ENCODE measurements around the gene FBXO21.
"Not testable (repeated sequence)": the region's sequence is repeated elsewhere in the genome, so short reads cannot be mapped to it uniquely, and the experiment has no call there.

The FBXO21 gene

DNA sequence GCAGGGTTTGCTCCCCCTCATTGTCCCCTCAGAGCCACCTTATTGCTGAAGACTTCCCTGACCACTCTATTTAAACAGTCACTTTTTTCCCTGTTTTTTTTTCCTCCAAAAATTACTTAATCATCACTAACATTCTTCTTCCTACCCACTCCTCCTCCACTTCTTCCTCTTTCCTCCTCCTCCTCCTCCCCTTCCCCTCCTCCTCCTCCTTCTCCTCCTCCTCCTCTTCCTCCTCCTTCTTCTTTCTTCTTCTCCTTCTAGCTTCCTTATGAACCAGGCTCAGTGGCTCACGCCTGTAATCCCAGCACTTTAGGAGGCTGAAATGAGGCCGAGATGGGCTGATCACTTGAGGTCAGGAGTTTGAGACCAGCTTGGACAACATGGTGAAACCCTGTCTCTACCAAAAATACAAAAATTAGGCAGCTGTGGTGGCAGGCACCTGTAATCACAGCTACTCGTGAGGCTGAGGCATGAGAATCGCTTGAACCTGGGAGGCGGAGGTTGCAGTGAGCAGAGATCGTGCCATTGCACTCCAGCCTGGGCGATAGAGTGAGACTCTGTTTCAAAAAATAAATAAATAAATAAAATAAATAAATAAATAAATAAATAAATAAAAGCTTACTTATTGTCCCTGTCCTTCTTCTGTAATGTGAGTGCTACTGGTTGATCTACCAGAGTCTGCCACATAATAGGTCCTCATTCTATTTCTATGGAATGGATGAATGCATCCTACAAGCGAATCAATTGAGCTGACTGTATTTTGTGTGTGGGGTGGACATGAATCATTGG, 9.9 kb upstream of the FBXO21 start:
- not testable (repeated sequence) for H3K27ac ChIP-seq (ENCODE audit: low read length); H3K4me1 ChIP-seq (ENCODE audit: control insufficient read depth in 1 of 2, insufficient read depth in 2 of 2, low read length in 2 of 2); H3K4me3 ChIP-seq (ENCODE audit: low read depth in 1 of 2, low read length in 2 of 2); H3K9me3 ChIP-seq (ENCODE audit: control insufficient read depth in 1 of 2, low read length in 2 of 2); H3K36me3 ChIP-seq (ENCODE audit: control insufficient read depth in 1 of 2, insufficient read depth in 2 of 2, low read length in 2 of 2); H3K27me3 ChIP-seq (ENCODE audit: low read depth, low read length)

DNA sequence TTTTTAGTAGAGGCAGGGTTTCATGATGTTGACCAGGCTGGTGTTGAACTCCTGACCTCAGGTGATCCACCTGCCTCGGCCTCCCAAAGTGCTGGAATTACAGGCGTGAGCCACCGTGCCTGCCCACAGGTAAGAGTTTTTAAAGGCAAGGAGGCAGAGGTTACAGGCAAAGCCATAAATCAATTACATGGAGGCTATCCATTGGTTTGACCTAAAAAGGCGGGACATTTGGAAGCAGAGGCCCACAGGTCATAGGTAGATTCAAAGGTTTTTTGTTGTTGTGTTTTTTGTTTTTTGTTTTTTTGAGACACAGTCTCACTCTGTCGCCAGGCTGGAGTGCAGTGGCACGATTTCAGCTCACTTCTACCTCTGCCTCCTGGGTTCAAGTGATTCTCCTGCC, 6.1 kb upstream of the FBXO21 start:
- H3K27ac ChIP-seq (ENCODE audit: low read length); H3K36me3 ChIP-seq (ENCODE audit: control insufficient read depth in 1 of 2, insufficient read depth in 2 of 2, low read length in 2 of 2); H3K9me3 ChIP-seq (ENCODE audit: control insufficient read depth in 1 of 2, low read length in 2 of 2); H3K4me3 ChIP-seq (ENCODE audit: low read depth in 1 of 2, low read length in 2 of 2); H3K4me1 ChIP-seq (ENCODE audit: control insufficient read depth in 1 of 2, insufficient read depth in 2 of 2, low read length in 2 of 2); H3K27me3 ChIP-seq (ENCODE audit: low read depth, low read length): not testable (repeated sequence)

GRCh38 chr12:117195027-117195426, 4.8 kb upstream of the FBXO21 start:
- not testable (repeated sequence) for H3K27ac ChIP-seq (ENCODE audit: low read length); H3K27me3 ChIP-seq (ENCODE audit: low read depth, low read length); H3K9me3 ChIP-seq (ENCODE audit: control insufficient read depth in 1 of 2, low read length in 2 of 2); H3K4me3 ChIP-seq (ENCODE audit: low read depth in 1 of 2, low read length in 2 of 2); H3K36me3 ChIP-seq (ENCODE audit: control insufficient read depth in 1 of 2, insufficient read depth in 2 of 2, low read length in 2 of 2); H3K4me1 ChIP-seq (ENCODE audit: control insufficient read depth in 1 of 2, insufficient read depth in 2 of 2, low read length in 2 of 2)

GRCh38 chr12:117193903-117194302, 3.6 kb upstream of the FBXO21 start:
- Histone ChIP-seq H3K9me3 (ENCODE audit: control insufficient read depth in 1 of 2, low read length in 2 of 2) (no peaks in the 10 kb centered on the region), H3K27me3 (ENCODE audit: low read depth, low read length) (no peaks in the 10 kb centered on the region), H3K27ac (ENCODE audit: low read length) (no peak overlapping the region), H3K4me1 (ENCODE audit: control insufficient read depth in 1 of 2, insufficient read depth in 2 of 2, low read length in 2 of 2) (peaks cover 0 to 13% of the 10 kb centered on the region in 2 donors), H3K36me3 (ENCODE audit: control insufficient read depth in 1 of 2, insufficient read depth in 2 of 2, low read length in 2 of 2) (no peaks in the 10 kb centered on the region), H3K4me3 (ENCODE audit: low read depth in 1 of 2, low read length in 2 of 2) (no peak overlapping the region)

- peaks cover 0 to 20% of the 10 kb centered on the region in 2 donors for H3K4me1 ChIP-seq (ENCODE audit: control insufficient read depth in 1 of 2, insufficient read depth in 2 of 2, low read length in 2 of 2)
- H3K4me3 ChIP-seq (ENCODE audit: low read depth in 1 of 2, low read length in 2 of 2); H3K27ac ChIP-seq (ENCODE audit: low read length); H3K9me3 ChIP-seq (ENCODE audit: control insufficient read depth in 1 of 2, low read length in 2 of 2); H3K36me3 ChIP-seq (ENCODE audit: control insufficient read depth in 1 of 2, insufficient read depth in 2 of 2, low read length in 2 of 2); H3K27me3 ChIP-seq (ENCODE audit: low read depth, low read length): not testable (repeated sequence)
These were observed 2.3 kb upstream of the FBXO21 start for GRCh38 chr12:117192581-117192980.

DNA sequence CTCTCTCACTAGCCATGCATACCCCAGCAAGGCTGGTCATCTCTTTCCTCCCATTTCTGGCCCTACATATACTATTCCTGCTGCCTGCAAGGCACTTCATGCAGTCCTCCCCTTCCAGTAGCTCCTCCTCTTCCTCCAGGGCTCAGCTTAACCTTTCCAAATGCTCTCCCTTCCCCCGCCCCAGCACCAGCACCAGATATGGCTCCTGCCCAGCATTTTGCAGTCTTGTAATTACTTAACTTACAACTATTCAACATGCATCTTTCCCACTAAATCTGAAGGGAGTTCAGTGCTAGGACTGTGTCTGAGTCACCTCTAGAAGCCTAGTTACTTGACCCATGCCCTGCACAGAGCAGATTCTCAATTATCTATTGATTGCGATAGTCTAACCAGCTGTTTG, 1.8 kb upstream of the FBXO21 start:
- no peak overlapping the region for H3K4me3 ChIP-seq (ENCODE audit: low read depth in 1 of 2, low read length in 2 of 2)

GRCh38 chr12:117189725-117190209, 503 bp downstream of the FBXO21 start:
- Histone ChIP-seq H3K27ac (ENCODE audit: low read length) (peak overlapping the region; percentile 70), H3K36me3 (ENCODE audit: control insufficient read depth in 1 of 2, insufficient read depth in 2 of 2, low read length in 2 of 2) (peaks cover 7% of the 10 kb centered on the region in 2 donors), H3K27me3 (ENCODE audit: low read depth, low read length) (no peaks in the 10 kb centered on the region), H3K9me3 (ENCODE audit: control insufficient read depth in 1 of 2, low read length in 2 of 2) (no peaks in the 10 kb centered on the region), H3K4me3 (ENCODE audit: low read depth in 1 of 2, low read length in 2 of 2) (peak overlapping the region; percentile 73 to 89), H3K4me1 (ENCODE audit: control insufficient read depth in 1 of 2, insufficient read depth in 2 of 2, low read length in 2 of 2) (peaks cover 0 to 20% of the 10 kb centered on the region in 2 donors)

More for the DNA sequence above, 1.8 kb upstream of the FBXO21 start:
- Histone ChIP-seq H3K36me3 (ENCODE audit: control insufficient read depth in 1 of 2, insufficient read depth in 2 of 2, low read length in 2 of 2) (no peaks in the 10 kb centered on the region), H3K27ac (ENCODE audit: low read length) (no peak overlapping the region), H3K4me1 (ENCODE audit: control insufficient read depth in 1 of 2, insufficient read depth in 2 of 2, low read length in 2 of 2) (peaks cover 0 to 20% of the 10 kb centered on the region in 2 donors), H3K27me3 (ENCODE audit: low read depth, low read length) (no peaks in the 10 kb centered on the region), H3K9me3 (ENCODE audit: control insufficient read depth in 1 of 2, low read length in 2 of 2) (no peaks in the 10 kb centered on the region)

DNA sequence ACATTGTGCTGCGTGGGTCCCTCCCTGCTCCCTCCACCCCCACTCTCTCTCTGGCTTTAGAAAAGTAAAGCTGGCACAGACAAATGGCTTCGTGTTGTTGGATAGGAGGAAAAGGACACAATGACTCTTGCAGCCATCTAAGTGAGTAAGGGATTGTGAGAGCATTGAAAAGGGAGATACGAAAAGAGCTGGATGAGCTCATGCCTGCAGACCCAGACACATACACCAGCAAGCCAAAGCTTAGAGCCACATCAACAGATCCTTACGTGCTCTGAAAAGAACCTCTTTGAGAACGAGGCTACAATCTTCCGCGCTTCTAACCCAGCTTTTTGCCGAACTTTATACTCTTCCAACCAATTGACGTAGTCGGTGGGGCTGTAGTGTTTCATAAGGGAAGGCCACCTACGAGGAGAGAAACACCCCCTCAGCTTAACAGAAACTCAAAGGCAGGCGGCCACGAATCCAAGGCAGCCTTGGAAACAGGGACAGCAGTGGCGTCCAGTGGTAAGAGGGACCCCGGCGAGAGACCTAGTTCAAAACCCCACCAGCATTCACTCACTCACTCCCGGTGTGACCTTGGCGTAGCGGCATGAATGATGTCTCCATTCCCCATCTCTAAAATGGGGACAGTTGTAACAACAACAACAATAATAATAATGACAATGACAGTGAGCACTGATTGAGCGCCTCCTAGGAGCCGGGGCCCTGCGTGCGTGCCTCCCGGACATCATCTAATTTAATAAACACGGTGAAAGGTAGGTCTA, 1.1 kb downstream of the FBXO21 start:
- peak overlapping the region; percentile 70 for H3K27ac ChIP-seq (ENCODE audit: low read length)
- peak overlapping the region; percentile 73 to 89 for H3K4me3 ChIP-seq (ENCODE audit: low read depth in 1 of 2, low read length in 2 of 2)
- no peaks in the 10 kb centered on the region for H3K27me3 ChIP-seq (ENCODE audit: low read depth, low read length)
- H3K4me1 ChIP-seq (ENCODE audit: control insufficient read depth in 1 of 2, insufficient read depth in 2 of 2, low read length in 2 of 2) = peaks cover 0 to 20% of the 10 kb centered on the region in 2 donors
- peaks cover 9 to 13% of the 10 kb centered on the region in 2 donors for H3K36me3 ChIP-seq (ENCODE audit: control insufficient read depth in 1 of 2, insufficient read depth in 2 of 2, low read length in 2 of 2)
- H3K9me3 ChIP-seq (ENCODE audit: control insufficient read depth in 1 of 2, low read length in 2 of 2) = no peaks in the 10 kb centered on the region

GRCh38 chr12:117188121-117188665, 2.1 kb downstream of the FBXO21 start:
- Histone ChIP-seq H3K9me3 (ENCODE audit: control insufficient read depth in 1 of 2, low read length in 2 of 2) (no peaks in the 10 kb centered on the region), H3K27me3 (ENCODE audit: low read depth, low read length) (no peaks in the 10 kb centered on the region), H3K36me3 (ENCODE audit: control insufficient read depth in 1 of 2, insufficient read depth in 2 of 2, low read length in 2 of 2) (peaks cover 9 to 19% of the 10 kb centered on the region in 2 donors), H3K4me1 (ENCODE audit: control insufficient read depth in 1 of 2, insufficient read depth in 2 of 2, low read length in 2 of 2) (peaks cover 0 to 20% of the 10 kb centered on the region in 2 donors), H3K4me3 (ENCODE audit: low read depth in 1 of 2, low read length in 2 of 2) (peak overlapping the region; percentile 73 to 89), H3K27ac (ENCODE audit: low read length) (no peak overlapping the region)

GRCh38 chr12:117187421-117187820, 2.8 kb downstream of the FBXO21 start:
- peaks cover 0 to 20% of the 10 kb centered on the region in 2 donors for H3K4me1 ChIP-seq (ENCODE audit: control insufficient read depth in 1 of 2, insufficient read depth in 2 of 2, low read length in 2 of 2)
- H3K9me3 ChIP-seq (ENCODE audit: control insufficient read depth in 1 of 2, low read length in 2 of 2) = no peaks in the 10 kb centered on the region
- no peaks in the 10 kb centered on the region for H3K27me3 ChIP-seq (ENCODE audit: low read depth, low read length)
- H3K4me3 ChIP-seq (ENCODE audit: low read depth in 1 of 2, low read length in 2 of 2) = no peak overlapping the region
- H3K27ac ChIP-seq (ENCODE audit: low read length) = no peak overlapping the region
- H3K36me3 ChIP-seq (ENCODE audit: control insufficient read depth in 1 of 2, insufficient read depth in 2 of 2, low read length in 2 of 2) = peaks cover 9 to 26% of the 10 kb centered on the region in 2 donors

GRCh38 chr12:117182866-117183265, 7.4 kb downstream of the FBXO21 start:
- Histone ChIP-seq H3K36me3 (ENCODE audit: control insufficient read depth in 1 of 2, insufficient read depth in 2 of 2, low read length in 2 of 2) (peaks cover 21 to 60% of the 10 kb centered on the region in 2 donors), H3K27me3 (ENCODE audit: low read depth, low read length) (no peaks in the 10 kb centered on the region), H3K27ac (ENCODE audit: low read length) (no peak overlapping the region), H3K9me3 (ENCODE audit: control insufficient read depth in 1 of 2, low read length in 2 of 2) (no peaks in the 10 kb centered on the region), H3K4me3 (ENCODE audit: low read depth in 1 of 2, low read length in 2 of 2) (no peak overlapping the region), H3K4me1 (ENCODE audit: control insufficient read depth in 1 of 2, insufficient read depth in 2 of 2, low read length in 2 of 2) (peaks cover 0 to under 1% of the 10 kb centered on the region in 2 donors)
